C4-2B (cell line): Measurements from ENCODE around the gene IGSF9.

Source experiments
- CTCF ChIP-seq: fragments of 450-650 bp; conservative IDR thresholded peaks from 2 replicates; pipeline ENCODE4 v1.5.1; 2017; ENCODE audit warnings: mild to moderate bottlenecking
- ZFX ChIP-seq: fragments of 450-650 bp; IDR thresholded peaks from 2 replicates; pipeline ENCODE4 v1.6.1; 2017

DNA sequence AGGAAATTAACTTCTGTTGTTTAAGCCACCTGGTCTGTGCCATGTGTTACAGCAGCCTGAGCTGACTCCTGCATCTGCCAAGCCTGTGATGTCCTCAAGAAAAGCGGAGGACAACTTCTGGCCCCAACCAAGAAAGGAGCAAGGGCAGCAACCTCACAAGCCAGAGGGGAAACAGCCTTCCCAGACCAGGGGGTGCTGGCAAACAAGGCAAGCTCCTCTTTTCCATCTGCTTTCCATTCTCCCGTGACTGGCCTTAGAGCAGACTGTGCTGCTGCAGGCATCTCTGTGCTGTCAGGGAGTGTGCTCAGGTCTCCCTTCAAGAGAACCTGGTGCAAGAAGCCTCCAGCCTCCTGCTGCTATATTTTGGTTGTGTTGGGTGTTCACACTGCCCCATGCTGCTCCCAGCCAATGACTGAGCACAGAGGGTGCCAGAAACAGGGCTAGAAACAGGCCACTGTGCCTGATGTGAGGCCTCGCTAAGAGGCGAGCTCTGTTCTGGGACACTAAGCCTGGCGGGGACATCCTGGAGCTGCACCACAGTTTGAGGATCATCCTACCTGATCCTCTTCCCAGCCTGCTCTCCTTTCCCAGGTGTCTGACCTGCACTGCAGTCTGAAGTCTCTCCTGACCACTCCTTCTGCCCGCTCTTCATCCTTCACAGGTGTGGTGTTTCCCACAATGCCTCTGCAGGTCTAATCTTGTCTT, 36.1 kb upstream of the IGSF9 start:
- TF ChIP-seq CTCF (no peak), ZFX (no peak)
